ENCODE measurements around the gene SLC1A3.
"Not testable (repeated sequence)": the region's sequence is repeated elsewhere in the genome, so short reads cannot be mapped to it uniquely, and the experiment has no call there.

SLC1A3 gene

GRCh38 chr5:36624277-36624676 lies 17.9 kb downstream of the SLC1A3 start:
- DNase-seq (ENCODE audit: low read depth, low spot score) = no peak
- H3K4me3 ChIP-seq (ENCODE audit: low read length) = no peak overlapping the region

- DNase-seq (ENCODE audit: low read depth, low spot score) = no peak
Observed at GRCh38 chr5:36628695-36629094, 22.3 kb downstream of the SLC1A3 start.

GRCh38 chr5:36629729-36630128 lies 23.3 kb downstream of the SLC1A3 start:
- H3K4me3 ChIP-seq (ENCODE audit: low read length) = no peak overlapping the region
- DNase-seq (ENCODE audit: low read depth, low spot score) = no peak

More at GRCh38 chr5:36628695-36629094, 22.3 kb downstream of the SLC1A3 start:
- no peak overlapping the region for H3K4me3 ChIP-seq (ENCODE audit: low read length)

GRCh38 chr5:36630201-36631145 lies 24.1 kb downstream of the SLC1A3 start:
- DNase-seq (ENCODE audit: low read depth, low spot score) = no peak

GRCh38 chr5:36631154-36631553 lies 24.7 kb downstream of the SLC1A3 start:
- no peak for DNase-seq (ENCODE audit: low read depth, low spot score)
- no peak overlapping the region for H3K4me3 ChIP-seq (ENCODE audit: low read length)

More at GRCh38 chr5:36630201-36631145, 24.1 kb downstream of the SLC1A3 start:
- no peak overlapping the region for H3K4me3 ChIP-seq (ENCODE audit: low read length)

- DNase-seq (ENCODE audit: low read depth, low spot score) = no peak
- no peak overlapping the region for H3K4me3 ChIP-seq (ENCODE audit: low read length)
Observed at GRCh38 chr5:36631620-36632362, 25.4 kb downstream of the SLC1A3 start.

- DNase-seq (ENCODE audit: low read depth, low spot score) = no peak
- no peak overlapping the region for H3K4me3 ChIP-seq (ENCODE audit: low read length)
Observed at GRCh38 chr5:36632363-36632664, 25.9 kb downstream of the SLC1A3 start.

- DNase-seq (ENCODE audit: low read depth, low spot score) = no peak
Observed at GRCh38 chr5:36635721-36636390, 29.4 kb downstream of the SLC1A3 start.

GRCh38 chr5:36637101-36637500 lies 30.7 kb downstream of the SLC1A3 start:
- no peak for DNase-seq (ENCODE audit: low read depth, low spot score)
- no peak overlapping the region for H3K4me3 ChIP-seq (ENCODE audit: low read length)

More at GRCh38 chr5:36635721-36636390, 29.4 kb downstream of the SLC1A3 start:
- no peak overlapping the region for H3K4me3 ChIP-seq (ENCODE audit: low read length)

GRCh38 chr5:36637516-36637915 lies 31.1 kb downstream of the SLC1A3 start:
- H3K4me3 ChIP-seq (ENCODE audit: low read length) = no peak overlapping the region
- no peak for DNase-seq (ENCODE audit: low read depth, low spot score)

- no peak overlapping the region for H3K4me3 ChIP-seq (ENCODE audit: low read length)
- DNase-seq (ENCODE audit: low read depth, low spot score) = no peak
Observed at GRCh38 chr5:36638056-36638455, 31.6 kb downstream of the SLC1A3 start.

GRCh38 chr5:36640949-36641348 lies 34.5 kb downstream of the SLC1A3 start:
- no peak for DNase-seq (ENCODE audit: low read depth, low spot score)
- H3K4me3 ChIP-seq (ENCODE audit: low read length) = no peak overlapping the region

GRCh38 chr5:36641431-36641830 lies 35.0 kb downstream of the SLC1A3 start:
- no peak overlapping the region for H3K4me3 ChIP-seq (ENCODE audit: low read length)
- no peak for DNase-seq (ENCODE audit: low read depth, low spot score)

GRCh38 chr5:36642089-36642488 lies 35.7 kb downstream of the SLC1A3 start:
- DNase-seq (ENCODE audit: low read depth, low spot score) = no peak
- no peak overlapping the region for H3K4me3 ChIP-seq (ENCODE audit: low read length)

- DNase-seq (ENCODE audit: low read depth, low spot score) = no peak
- H3K4me3 ChIP-seq (ENCODE audit: low read length) = no peak overlapping the region
Observed at GRCh38 chr5:36643162-36643561, 36.8 kb downstream of the SLC1A3 start.

- not testable (repeated sequence) for DNase-seq (ENCODE audit: low read depth, low spot score)
Observed at GRCh38 chr5:36643841-36644240, 37.4 kb downstream of the SLC1A3 start.

GRCh38 chr5:36644727-36645126 lies 38.3 kb downstream of the SLC1A3 start:
- H3K4me3 ChIP-seq (ENCODE audit: low read length) = no peak overlapping the region
- no peak for DNase-seq (ENCODE audit: low read depth, low spot score)

More at GRCh38 chr5:36643841-36644240, 37.4 kb downstream of the SLC1A3 start:
- not testable (repeated sequence) for H3K4me3 ChIP-seq (ENCODE audit: low read length)

GRCh38 chr5:36646100-36646499 lies 39.7 kb downstream of the SLC1A3 start:
- DNase-seq (ENCODE audit: low read depth, low spot score) = no peak
- H3K4me3 ChIP-seq (ENCODE audit: low read length) = no peak overlapping the region

- no peak overlapping the region for H3K4me3 ChIP-seq (ENCODE audit: low read length)
- DNase-seq (ENCODE audit: low read depth, low spot score) = no peak
Observed at GRCh38 chr5:36646507-36647023, 40.2 kb downstream of the SLC1A3 start.
